C4-2B (cell line): ENCODE data around the gene ZMYM4.

Source experiments
- ZFX ChIP-seq: fragments of 450-650 bp; IDR thresholded peaks from 2 replicates; pipeline ENCODE4 v1.6.1; 2017
- TF ChIP-seq, protein P1 (sequence below): fragments of 450-650 bp; conservative IDR thresholded peaks from 2 replicates; pipeline ENCODE4 v1.5.1; 2017; ENCODE audit warnings: mild to moderate bottlenecking

DNA sequence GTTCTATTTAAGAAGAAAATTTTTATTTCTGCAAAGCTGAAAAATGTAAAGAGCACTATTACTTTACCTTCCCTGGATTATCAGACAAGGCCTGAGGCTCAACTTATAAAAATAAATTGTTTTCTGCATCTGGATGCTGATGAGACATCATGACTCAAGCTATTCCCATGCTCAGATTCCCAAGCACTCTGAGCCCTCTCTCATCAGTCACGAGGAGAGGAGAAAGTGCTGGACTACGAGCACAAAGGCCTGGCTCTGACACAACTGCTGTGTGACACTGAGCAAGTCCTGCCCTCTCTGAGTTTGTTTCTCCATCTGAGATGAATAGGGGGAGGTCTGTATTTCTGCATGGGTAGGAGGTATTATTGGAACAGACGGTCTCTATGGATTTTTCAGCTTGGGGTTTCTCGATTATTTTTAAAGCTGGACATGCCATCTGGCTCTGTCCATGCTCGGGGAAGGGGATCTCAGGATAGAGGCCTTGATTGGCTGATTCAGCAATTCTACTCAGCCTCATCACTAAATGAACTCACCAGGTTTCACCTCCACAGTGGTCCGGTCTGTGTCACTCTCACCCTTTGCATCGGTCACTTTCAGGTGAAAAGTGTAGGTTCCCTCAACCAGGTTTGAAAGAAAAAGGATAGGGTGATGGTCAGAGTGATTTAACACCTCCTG, 181.0 kb downstream of the ZMYM4 start:
- TF ChIP-seq, protein P1, sequence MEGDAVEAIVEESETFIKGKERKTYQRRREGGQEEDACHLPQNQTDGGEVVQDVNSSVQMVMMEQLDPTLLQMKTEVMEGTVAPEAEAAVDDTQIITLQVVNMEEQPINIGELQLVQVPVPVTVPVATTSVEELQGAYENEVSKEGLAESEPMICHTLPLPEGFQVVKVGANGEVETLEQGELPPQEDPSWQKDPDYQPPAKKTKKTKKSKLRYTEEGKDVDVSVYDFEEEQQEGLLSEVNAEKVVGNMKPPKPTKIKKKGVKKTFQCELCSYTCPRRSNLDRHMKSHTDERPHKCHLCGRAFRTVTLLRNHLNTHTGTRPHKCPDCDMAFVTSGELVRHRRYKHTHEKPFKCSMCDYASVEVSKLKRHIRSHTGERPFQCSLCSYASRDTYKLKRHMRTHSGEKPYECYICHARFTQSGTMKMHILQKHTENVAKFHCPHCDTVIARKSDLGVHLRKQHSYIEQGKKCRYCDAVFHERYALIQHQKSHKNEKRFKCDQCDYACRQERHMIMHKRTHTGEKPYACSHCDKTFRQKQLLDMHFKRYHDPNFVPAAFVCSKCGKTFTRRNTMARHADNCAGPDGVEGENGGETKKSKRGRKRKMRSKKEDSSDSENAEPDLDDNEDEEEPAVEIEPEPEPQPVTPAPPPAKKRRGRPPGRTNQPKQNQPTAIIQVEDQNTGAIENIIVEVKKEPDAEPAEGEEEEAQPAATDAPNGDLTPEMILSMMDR: no peak
- no peak for TF ChIP-seq ZFX
